Activated CD8-positive, alpha-beta memory T cell treated with anti-CD3 and anti-CD28 coated beads, Interleukin-2, amount 10 ng/mL, durations not matched to agents 7 days and 5 days (primary cell): ENCODE measurements around the gene BNIP3. TPM values are rescaled to one million over a fixed set of nuclear protein-coding genes. Genes with fewer than 3 reads are reported as not detected.
A peak's percentile ranks its signal among the peaks of the same experiment; 100 is the strongest.

Source experiments
- ATAC-seq: fragments of 150-1000 bp; cut with Tn5 transposase; one replicate; pipeline ENCODE4 v1.10.0; 2021; ENCODE audit warnings: moderate library complexity
- CTCF ChIA-PET: fragments of 350-600 bp; sonication (Branson Sonifier 250); formaldehyde crosslinking; loops from one replicate; lab custom pipeline; 2021; ENCODE audit warnings: antibody characterized with exemption; lab: Charles Lee
- DNase-seq: peaks from one replicate; pipeline ENCODE4 v3.0.0-alpha.2; 2020
- H3K27ac Mint-ChIP-seq: one replicate; pipeline ENCODE4 v1.8.0; 2021; ENCODE audit warnings: mild to moderate bottlenecking, mixed read lengths
- H3K27me3 Mint-ChIP-seq: one replicate; pipeline ENCODE4 v1.8.0; 2021; ENCODE audit warnings: mixed read lengths
- H3K36me3 Mint-ChIP-seq: one replicate; pipeline ENCODE4 v1.8.0; 2021; ENCODE audit warnings: mild to moderate bottlenecking, mixed read lengths
- H3K4me1 Mint-ChIP-seq: one replicate; pipeline ENCODE4 v1.8.0; 2021; ENCODE audit warnings: mixed read lengths
- H3K4me3 Mint-ChIP-seq: one replicate; pipeline ENCODE4 v1.8.0; 2021; ENCODE audit warnings: mild to moderate bottlenecking, moderate library complexity, mixed read lengths
- H3K9me3 Mint-ChIP-seq: one replicate; pipeline ENCODE4 v1.8.0; 2022; ENCODE audit warnings: low read depth, mixed read lengths
- total RNA-seq, 2 experiments: library from RNA; stranded (reverse); gene quantifications; one replicate each; pipeline ENCODE4 v1.2.3, GENCODE V29; 2021

Gene BNIP3
- 10 to 100 TPM; 21.9 to 39.2 TPM for total RNA-seq

- peak within 1 kb of the TSS; percentile 89 for H3K4me3 Mint-ChIP-seq
- H3K4me1 Mint-ChIP-seq, result peaks cover 40% of the 10 kb centered on the region
- H3K9me3 Mint-ChIP-seq, result no peaks in the 10 kb centered on the region
- CTCF ChIA-PET, result interaction anchor here (1.1 to 1.9 kb wide), 5 partner anchors 9 to 95 kb away, joined by 3 to 12 read pairs (median 6); partner anchors contain the start of gene PPP2R2D
- H3K36me3 Mint-ChIP-seq, result peaks cover 20% of the 10 kb centered on the region
- H3K27ac Mint-ChIP-seq, result peak within 1 kb of the TSS; percentile 59
- H3K27me3 Mint-ChIP-seq, result peaks cover 27% of the 10 kb centered on the region
- DNase-seq (peak; percentile 89), ATAC-seq (peak; percentile 95)
Observed at GRCh38 chr10:131981429-131982184, at the start of gene BNIP3. Gene BNIP3, minus strand, starts transcription at chr10:131981923. Its CDS starts 117 bp downstream, at chr10:131981806.

GRCh38 chr10:132030898-132031463 is 49.3 kb upstream of the BNIP3 start:
- Mint-ChIP-seq H3K9me3 (no peaks in the 10 kb centered on the region), H3K36me3 (no peaks in the 10 kb centered on the region), H3K27me3 (peaks cover 56% of the 10 kb centered on the region), H3K4me1 (peaks cover 5% of the 10 kb centered on the region), H3K27ac (no peak overlapping the region), H3K4me3 (no peak overlapping the region)
- no peak for ATAC-seq
- no peak for DNase-seq
- CTCF ChIA-PET, result interaction anchor here (1.5 kb wide), 1 partner anchor 8 kb away, joined by 4 read pairs; no protein-coding TSS in a partner anchor

GRCh38 chr10:132028706-132029105 is 47.0 kb upstream of the BNIP3 start:
- DNase-seq, result no peak
- peaks cover 44% of the 10 kb centered on the region for H3K27me3 Mint-ChIP-seq
- no peak overlapping the region for H3K4me3 Mint-ChIP-seq
- H3K36me3 Mint-ChIP-seq, result no peaks in the 10 kb centered on the region
- no peaks in the 10 kb centered on the region for H3K9me3 Mint-ChIP-seq
- CTCF ChIA-PET, result interaction anchor here (2.5 kb wide), 1 partner anchor 143 kb away, joined by 8 read pairs; no protein-coding TSS in a partner anchor
- H3K4me1 Mint-ChIP-seq, result peaks cover 7% of the 10 kb centered on the region
- no peak overlapping the region for H3K27ac Mint-ChIP-seq
- ATAC-seq, result no peak

- no peak overlapping the region for H3K27ac Mint-ChIP-seq
- CTCF ChIA-PET, result interaction anchor here (2.5 kb wide), 1 partner anchor 142 kb away, joined by 8 read pairs; no protein-coding TSS in a partner anchor
- ATAC-seq, result no peak
- DNase-seq, result no peak
- no peaks in the 10 kb centered on the region for H3K36me3 Mint-ChIP-seq
- peaks cover 13% of the 10 kb centered on the region for H3K4me1 Mint-ChIP-seq
- H3K4me3 Mint-ChIP-seq, result no peak overlapping the region
- H3K27me3 Mint-ChIP-seq, result peaks cover 48% of the 10 kb centered on the region
- no peaks in the 10 kb centered on the region for H3K9me3 Mint-ChIP-seq
Observed at GRCh38 chr10:132027423-132027983, 45.8 kb upstream of the BNIP3 start.

GRCh38 chr10:132023092-132023811 is 41.5 kb upstream of the BNIP3 start:
- no peaks in the 10 kb centered on the region for H3K9me3 Mint-ChIP-seq
- H3K27me3 Mint-ChIP-seq, result peaks cover 33% of the 10 kb centered on the region
- H3K4me1 Mint-ChIP-seq, result peaks cover 9% of the 10 kb centered on the region
- no peak overlapping the region for H3K27ac Mint-ChIP-seq
- H3K4me3 Mint-ChIP-seq, result no peak overlapping the region
- ATAC-seq, result peak; percentile 87
- H3K36me3 Mint-ChIP-seq, result no peaks in the 10 kb centered on the region
- DNase-seq, result peak; percentile 79
- CTCF ChIA-PET, result interaction anchor here (0.6 to 3.6 kb wide), 29 partner anchors 8 to 148 kb away, joined by 3 to 81 read pairs (median 4); partner anchors contain the start of gene PPP2R2D

- Mint-ChIP-seq H3K27ac (no peak overlapping the region), H3K9me3 (no peaks in the 10 kb centered on the region), H3K4me1 (peaks cover 8% of the 10 kb centered on the region), H3K36me3 (no peaks in the 10 kb centered on the region), H3K27me3 (peaks cover 22% of the 10 kb centered on the region), H3K4me3 (no peak overlapping the region)
- DNase-seq (no peak), ATAC-seq (no peak)
- CTCF ChIA-PET, result interaction anchor here (0.6 to 3.6 kb wide), 16 partner anchors 9 to 147 kb away, joined by 3 to 81 read pairs (median 6); partner anchors contain the start of gene PPP2R2D
Observed at GRCh38 chr10:132022241-132022640, 40.5 kb upstream of the BNIP3 start.

- no peaks in the 10 kb centered on the region for H3K36me3 Mint-ChIP-seq
- no peak overlapping the region for H3K4me3 Mint-ChIP-seq
- H3K27ac Mint-ChIP-seq, result no peak overlapping the region
- peaks cover 8% of the 10 kb centered on the region for H3K4me1 Mint-ChIP-seq
- peaks cover 18% of the 10 kb centered on the region for H3K27me3 Mint-ChIP-seq
- ATAC-seq (no peak), DNase-seq (no peak)
- CTCF ChIA-PET, result interaction anchor here (0.9 to 3.6 kb wide), 3 partner anchors 17 to 136 kb away, joined by 3 to 81 read pairs (median 8); no protein-coding TSS in a partner anchor
- H3K9me3 Mint-ChIP-seq, result no peaks in the 10 kb centered on the region
Observed at GRCh38 chr10:132021504-132022143, 39.9 kb upstream of the BNIP3 start.

GRCh38 chr10:132021046-132021445 is 39.3 kb upstream of the BNIP3 start:
- CTCF ChIA-PET, result interaction anchor here (0.9 to 3.6 kb wide), 4 partner anchors 26 to 148 kb away, joined by 3 to 81 read pairs (median 3); no protein-coding TSS in a partner anchor
- Mint-ChIP-seq H3K9me3 (no peaks in the 10 kb centered on the region), H3K27me3 (peaks cover 18% of the 10 kb centered on the region), H3K4me3 (no peak overlapping the region), H3K4me1 (peaks cover 8% of the 10 kb centered on the region), H3K27ac (no peak overlapping the region), H3K36me3 (no peaks in the 10 kb centered on the region)
- ATAC-seq (no peak), DNase-seq (no peak)

- no peaks in the 10 kb centered on the region for H3K36me3 Mint-ChIP-seq
- H3K4me3 Mint-ChIP-seq, result no peak overlapping the region
- H3K4me1 Mint-ChIP-seq, result peaks cover 8% of the 10 kb centered on the region
- H3K27me3 Mint-ChIP-seq, result peaks cover 18% of the 10 kb centered on the region
- no peaks in the 10 kb centered on the region for H3K9me3 Mint-ChIP-seq
- H3K27ac Mint-ChIP-seq, result no peak overlapping the region
- DNase-seq (no peak), ATAC-seq (no peak)
- CTCF ChIA-PET, result interaction anchor here (0.7 to 1.5 kb wide), 4 partner anchors 27 to 147 kb away, joined by 3 to 6 read pairs (median 3); no protein-coding TSS in a partner anchor
Observed at GRCh38 chr10:132020456-132020855, 38.7 kb upstream of the BNIP3 start.

- Mint-ChIP-seq H3K36me3 (no peaks in the 10 kb centered on the region), H3K4me3 (no peak overlapping the region), H3K9me3 (no peaks in the 10 kb centered on the region), H3K4me1 (peaks cover 8% of the 10 kb centered on the region), H3K27ac (no peak overlapping the region), H3K27me3 (peaks cover 14% of the 10 kb centered on the region)
- ATAC-seq (no peak), DNase-seq (no peak)
- CTCF ChIA-PET, result interaction anchor here (2.0 kb wide), 1 partner anchor 134 kb away, joined by 8 read pairs; no protein-coding TSS in a partner anchor
Observed at GRCh38 chr10:132019366-132019765, 37.6 kb upstream of the BNIP3 start.

GRCh38 chr10:132018446-132018845 is 36.7 kb upstream of the BNIP3 start:
- no peak overlapping the region for H3K4me3 Mint-ChIP-seq
- H3K9me3 Mint-ChIP-seq, result no peaks in the 10 kb centered on the region
- ATAC-seq, result no peak
- H3K36me3 Mint-ChIP-seq, result no peaks in the 10 kb centered on the region
- peaks cover 5% of the 10 kb centered on the region for H3K4me1 Mint-ChIP-seq
- no peak overlapping the region for H3K27ac Mint-ChIP-seq
- H3K27me3 Mint-ChIP-seq, result peaks cover 8% of the 10 kb centered on the region
- DNase-seq, result no peak
- CTCF ChIA-PET, result interaction anchor here (2.0 kb wide), 1 partner anchor 133 kb away, joined by 8 read pairs; no protein-coding TSS in a partner anchor

GRCh38 chr10:132016514-132016913 is 34.8 kb upstream of the BNIP3 start:
- Mint-ChIP-seq H3K27ac (no peak overlapping the region), H3K9me3 (no peaks in the 10 kb centered on the region), H3K27me3 (peaks cover 7% of the 10 kb centered on the region), H3K4me3 (no peak overlapping the region), H3K4me1 (no peaks in the 10 kb centered on the region), H3K36me3 (no peaks in the 10 kb centered on the region)
- CTCF ChIA-PET, result no interaction called here
- no peak for ATAC-seq
- no peak for DNase-seq
